Fibroblast of mammary gland (primary cell): ENCODE measurements around the gene DHX57.

Experiments used
- DNase-seq: peaks from one replicate; pipeline ENCODE4 v3.0.0-alpha.2; 2010; ENCODE audit warnings: low read depth
- H3K4me3 ChIP-seq: 2 replicates; pipeline ENCODE4 v1.5.1; 2011; ENCODE audit warnings: low read depth, mild to moderate bottlenecking, low read length, moderate library complexity; ENCODE audit not compliant: control insufficient read depth
- TF ChIP-seq, protein P1 (sequence below): conservative IDR thresholded peaks from 2 replicates; pipeline ENCODE4 v1.5.1; 2011; ENCODE audit warnings: low read depth, low read length, inconsistent platforms; ENCODE audit not compliant: control insufficient read depth, insufficient read depth

The DHX57 gene

GRCh38 chr2:38825956-38826355 is 49.8 kb downstream of the DHX57 start:
- DNase-seq: no peak
- TF ChIP-seq, protein P1, sequence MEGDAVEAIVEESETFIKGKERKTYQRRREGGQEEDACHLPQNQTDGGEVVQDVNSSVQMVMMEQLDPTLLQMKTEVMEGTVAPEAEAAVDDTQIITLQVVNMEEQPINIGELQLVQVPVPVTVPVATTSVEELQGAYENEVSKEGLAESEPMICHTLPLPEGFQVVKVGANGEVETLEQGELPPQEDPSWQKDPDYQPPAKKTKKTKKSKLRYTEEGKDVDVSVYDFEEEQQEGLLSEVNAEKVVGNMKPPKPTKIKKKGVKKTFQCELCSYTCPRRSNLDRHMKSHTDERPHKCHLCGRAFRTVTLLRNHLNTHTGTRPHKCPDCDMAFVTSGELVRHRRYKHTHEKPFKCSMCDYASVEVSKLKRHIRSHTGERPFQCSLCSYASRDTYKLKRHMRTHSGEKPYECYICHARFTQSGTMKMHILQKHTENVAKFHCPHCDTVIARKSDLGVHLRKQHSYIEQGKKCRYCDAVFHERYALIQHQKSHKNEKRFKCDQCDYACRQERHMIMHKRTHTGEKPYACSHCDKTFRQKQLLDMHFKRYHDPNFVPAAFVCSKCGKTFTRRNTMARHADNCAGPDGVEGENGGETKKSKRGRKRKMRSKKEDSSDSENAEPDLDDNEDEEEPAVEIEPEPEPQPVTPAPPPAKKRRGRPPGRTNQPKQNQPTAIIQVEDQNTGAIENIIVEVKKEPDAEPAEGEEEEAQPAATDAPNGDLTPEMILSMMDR: no peak
- no peak overlapping the region for H3K4me3 ChIP-seq

GRCh38 chr2:38824906-38825305 is 50.8 kb downstream of the DHX57 start:
- DNase-seq: no peak
- H3K4me3 ChIP-seq: no peak overlapping the region
- TF ChIP-seq, protein P1: no peak

DNA sequence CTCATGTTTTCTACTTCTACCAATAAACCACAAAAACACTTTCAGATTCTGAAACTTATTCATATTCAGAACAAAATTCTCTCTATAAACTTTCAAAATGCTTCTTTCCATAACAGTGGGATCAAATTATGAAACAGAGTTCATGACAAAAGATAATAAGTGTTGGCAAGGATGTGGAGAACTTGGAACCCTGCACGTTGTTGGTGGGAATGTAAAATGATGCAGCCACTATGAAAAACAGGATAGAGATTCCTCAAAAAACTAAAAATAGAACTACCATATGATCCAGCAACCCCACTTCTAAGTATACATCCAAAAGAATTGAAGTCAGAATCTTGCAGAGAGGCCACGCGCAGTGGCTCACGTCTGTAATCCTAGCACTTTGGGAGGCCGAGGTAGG is 52.3 kb downstream of the DHX57 start:
- DNase-seq: no peak
- TF ChIP-seq, protein P1: no peak
- H3K4me3 ChIP-seq: no peak overlapping the region

GRCh38 chr2:38818565-38818964 is 57.2 kb downstream of the DHX57 start:
- no peak overlapping the region for H3K4me3 ChIP-seq
- no peak for DNase-seq
- TF ChIP-seq, protein P1: no peak

DNA sequence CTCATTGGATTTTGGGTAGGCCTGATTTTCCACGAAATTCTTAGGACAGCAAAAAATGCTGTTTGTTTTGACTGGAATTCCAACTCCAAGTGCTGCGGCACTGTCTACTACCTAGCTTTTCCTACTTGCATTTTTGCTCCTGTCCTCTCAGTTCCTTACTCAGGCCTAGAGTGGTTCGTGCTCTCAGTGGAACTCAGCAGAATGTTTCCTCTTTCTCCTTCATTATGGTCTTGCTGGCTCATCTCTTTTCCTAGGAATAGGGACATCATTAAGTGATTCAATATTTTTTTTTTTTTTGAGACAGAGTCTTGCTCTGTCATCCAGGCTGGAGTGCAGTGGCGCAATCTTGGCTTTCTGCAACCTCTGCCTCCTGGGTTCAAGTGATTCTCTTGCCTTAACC is 59.8 kb downstream of the DHX57 start:
- TF ChIP-seq, protein P1: no peak
- H3K4me3 ChIP-seq: no peak overlapping the region
- DNase-seq: no peak

GRCh38 chr2:38810488-38810887 is 65.2 kb downstream of the DHX57 start:
- TF ChIP-seq, protein P1: no peak
- no peak for DNase-seq
- no peak overlapping the region for H3K4me3 ChIP-seq

- no peak overlapping the region for H3K4me3 ChIP-seq
- no peak for DNase-seq
- TF ChIP-seq, protein P1: no peak
Observed at GRCh38 chr2:38808677-38809076, 67.1 kb downstream of the DHX57 start.
